GM21786 (cell line): ENCODE measurements around the gene LYPLAL1.
"Not testable (repeated sequence)": the region's sequence is repeated elsewhere in the genome, so short reads cannot be mapped to it uniquely, and the experiment has no call there.

Experiments used
- ATAC-seq: cut with Tn5 transposase; IDR thresholded peaks from one replicate; pipeline ENCODE4 v1.9.1; 2021; ENCODE audit not compliant: unreplicated experiment

The LYPLAL1 gene

GRCh38 chr1:219209578-219209977 is 35.9 kb downstream of the LYPLAL1 start:
- no peak for ATAC-seq

- no peak for ATAC-seq
These were observed 36.4 kb downstream of the LYPLAL1 start for GRCh38 chr1:219210067-219210466.

- peak; percentile 47 for ATAC-seq
These were observed 41.8 kb downstream of the LYPLAL1 start for GRCh38 chr1:219215477-219215876.

- peak; percentile 94 for ATAC-seq
These were observed 47.3 kb downstream of the LYPLAL1 start for GRCh38 chr1:219220945-219221344.

GRCh38 chr1:219223496-219223895 is 49.8 kb downstream of the LYPLAL1 start:
- ATAC-seq: no peak

GRCh38 chr1:219226196-219226595 is 52.5 kb downstream of the LYPLAL1 start:
- ATAC-seq: no peak

GRCh38 chr1:219227360-219228057 is 53.8 kb downstream of the LYPLAL1 start:
- ATAC-seq: no peak

GRCh38 chr1:219228058-219228419 is 54.4 kb downstream of the LYPLAL1 start:
- ATAC-seq: no peak

- ATAC-seq: no peak
These were observed 59.2 kb downstream of the LYPLAL1 start for GRCh38 chr1:219232890-219233289.

GRCh38 chr1:219235903-219236481 is 62.3 kb downstream of the LYPLAL1 start:
- no peak for ATAC-seq

- no peak for ATAC-seq
These were observed 63.4 kb downstream of the LYPLAL1 start for GRCh38 chr1:219236933-219237610.

GRCh38 chr1:219239518-219239917 is 65.8 kb downstream of the LYPLAL1 start:
- no peak for ATAC-seq

- no peak for ATAC-seq
These were observed 71.2 kb downstream of the LYPLAL1 start for GRCh38 chr1:219244864-219245263.

GRCh38 chr1:219247441-219247840 is 73.8 kb downstream of the LYPLAL1 start:
- ATAC-seq: no peak

- ATAC-seq: not testable (repeated sequence)
These were observed 76.8 kb downstream of the LYPLAL1 start for GRCh38 chr1:219250468-219250867.

GRCh38 chr1:219257751-219258150 is 84.1 kb downstream of the LYPLAL1 start:
- ATAC-seq: no peak

- no peak for ATAC-seq
These were observed 87.8 kb downstream of the LYPLAL1 start for GRCh38 chr1:219261454-219261853.
